H1 (cell line): ENCODE data around the gene RPL38. TPM values are rescaled to one million over a fixed set of nuclear protein-coding genes. Genes with fewer than 3 reads are reported as not detected.

ENCODE experiments used
- JUND ChIP-seq: IDR thresholded peaks from 2 replicates; pipeline ENCODE4 v1.6.1; 2011; ENCODE audit warnings: mild to moderate bottlenecking, improper control_type of control experiment, low read length
- KDM1A ChIP-seq: fragments of 200-600, 300-600 bp; sonication (generic); IDR thresholded peaks from 2 replicates; pipeline ENCODE4 v1.7.1; 2016; ENCODE audit warnings: mild to moderate bottlenecking, low read length, borderline replicate concordance
- POLR2A ChIP-seq, 2 experiments: IDR thresholded peaks; 1 replicate in 1 of 2; 2 replicates in 1 of 2; pipeline ENCODE4 v1.6.1; 2011; ENCODE audit warnings: low read depth in 2 of 2, low read length in 2 of 2, mild to moderate bottlenecking in 2 of 2; ENCODE audit errors: control extremely low read depth in 1 of 2
- SAP30 ChIP-seq: fragments of 300-600 bp; sonication (generic); IDR thresholded peaks from 2 replicates; pipeline ENCODE4 v1.7.1; 2012; ENCODE audit warnings: low read length, moderate library complexity, mild to moderate bottlenecking, inconsistent platforms; ENCODE audit not compliant: insufficient read depth, insufficient replicate concordance
- SIRT6 ChIP-seq: IDR thresholded peaks from one replicate; pipeline ENCODE4 v1.7.1; 2012; ENCODE audit warnings: low read length, inconsistent platforms
- SP1 ChIP-seq: IDR thresholded peaks from 2 replicates; pipeline ENCODE4 v1.6.1; 2011; ENCODE audit warnings: low read depth, low read length
- YY1 ChIP-seq: IDR thresholded peaks from 2 replicates; pipeline ENCODE4 v1.6.1; 2011; ENCODE audit warnings: low read depth, mild to moderate bottlenecking, low read length
- polyA plus RNA-seq, 7 experiments: library from polyadenylated mRNA; depleted of rRNA in 3 of 7; stranded (reverse) in 5 of 7; unstranded in 2 of 7; fragments of >200 nt in 5 of 7; fragments of 200-250 nt in 2 of 7; gene quantifications; 1 replicate in 5 of 7; 2 replicates in 1 of 7; 4 replicates in 1 of 7; pipeline versions ENCODE4 v1.2.1 to v1.2.3, GENCODE V29; 2011 to 2013; ENCODE audit warnings: missing spikeins in 2 of 7, mixed read lengths in 2 of 7
- total RNA-seq: library from RNA; stranded (reverse); fragmentation: NEBNext Ultra II Directional; extraction: Animal tissue kit (Norgen Biotek cat#: 25700); gene quantifications from 2 replicates; pipeline ENCODE4 v1.2.1, GENCODE V29; 2021

Gene RPL38
- total and polyA plus RNA-seq, 2 of the 8 experiments (the other 6 are each of a cell fraction or from before 2014, with no cell fraction given) = 412 to 1,195 TPM

GRCh38 chr17:74250324-74250995, 47.0 kb downstream of the RPL38 start (continued):
- TF ChIP-seq POLR2A (IDR thresholded peaks at IDR 0.05; ENCODE audit: control extremely low read depth in 1 of 2, low read depth in 2 of 2, low read length in 2 of 2) (no peak), KDM1A (no peak), SIRT6 (no peak), SP1 (no peak), JUND (no peak), SAP30 (no peak), YY1 (no peak)
